Measurements from ENCODE around the gene CIT. TPM values are rescaled to one million over a fixed set of nuclear protein-coding genes. Genes with fewer than 3 reads are reported as not detected.

CIT gene
- total and polyA plus RNA-seq, 2 donors (not counting 1 experiment from before 2014, with no cell fraction given), result 6.8 to 25.4 TPM

GRCh38 chr12:119729871-119730270 is 147.2 kb downstream of the CIT start:
- Histone ChIP-seq H3K27ac (ENCODE audit: insufficient read depth, low read length) (no peak overlapping the region), H3K27me3 (ENCODE audit: control insufficient read depth, insufficient read depth, low read length) (no peaks in the 10 kb centered on the region), H3K79me2 (ENCODE audit: control insufficient read depth, insufficient read depth, low read length) (no peaks in the 10 kb centered on the region), H4K20me1 (ENCODE audit: control insufficient read depth, extremely low read depth, insufficient read depth, low read length) (no peaks in the 10 kb centered on the region), H3K4me2 (ENCODE audit: extremely low read depth, insufficient read depth, low read length) (no peak overlapping the region), H3K36me3 (ENCODE audit: control insufficient read depth, insufficient read depth, low read length) (peaks cover 2% of the 10 kb centered on the region), H3K9ac (ENCODE audit: insufficient read depth, low read length) (no peak overlapping the region), H3K9me3 (ENCODE audit: control insufficient read depth, insufficient read depth, low read depth, low read length) (no peaks in the 10 kb centered on the region), H2AFZ (ENCODE audit: low read length) (no peak overlapping the region), H3K4me3 (replicated peaks in 1 of 4; ENCODE audit: control extremely low read depth in 1 of 4, insufficient read depth in 1 of 4, low read depth in 3 of 4, low read length in 4 of 4) (no peak overlapping the region), H3K4me1 (ENCODE audit: control insufficient read depth, extremely low read depth, insufficient read depth, low read length) (no peaks in the 10 kb centered on the region)
- TF ChIP-seq CTCF (conservative IDR thresholded peaks at IDR 0.05 in 1 of 2, IDR thresholded peaks at IDR 0.05 in 1 of 2; ENCODE audit: low read depth in 1 of 2, low read length in 2 of 2) (no peak), EZH2 (IDR thresholded peaks at IDR 0.05; ENCODE audit: low read length, missing control alignments) (no peak)
- DNase-seq (ENCODE audit: low read depth in 2 of 2), result no peak

- peak in 1 of 2 donors; percentile 33 for DNase-seq (ENCODE audit: low read depth in 2 of 2)
- Histone ChIP-seq H3K4me2 (ENCODE audit: extremely low read depth, insufficient read depth, low read length) (no peak overlapping the region), H3K36me3 (ENCODE audit: control insufficient read depth, insufficient read depth, low read length) (no peaks in the 10 kb centered on the region), H3K9ac (ENCODE audit: insufficient read depth, low read length) (no peak overlapping the region), H3K79me2 (ENCODE audit: control insufficient read depth, insufficient read depth, low read length) (no peaks in the 10 kb centered on the region), H3K27ac (ENCODE audit: insufficient read depth, low read length) (no peak overlapping the region), H3K9me3 (ENCODE audit: control insufficient read depth, insufficient read depth, low read depth, low read length) (no peaks in the 10 kb centered on the region), H4K20me1 (ENCODE audit: control insufficient read depth, extremely low read depth, insufficient read depth, low read length) (no peaks in the 10 kb centered on the region), H3K27me3 (ENCODE audit: control insufficient read depth, insufficient read depth, low read length) (no peaks in the 10 kb centered on the region), H3K4me1 (ENCODE audit: control insufficient read depth, extremely low read depth, insufficient read depth, low read length) (no peaks in the 10 kb centered on the region), H2AFZ (ENCODE audit: low read length) (no peak overlapping the region), H3K4me3 (replicated peaks in 1 of 4; ENCODE audit: control extremely low read depth in 1 of 4, insufficient read depth in 1 of 4, low read depth in 3 of 4, low read length in 4 of 4) (no peak overlapping the region)
- no peak for TF ChIP-seq CTCF (conservative IDR thresholded peaks at IDR 0.05 in 1 of 2, IDR thresholded peaks at IDR 0.05 in 1 of 2; ENCODE audit: low read depth in 1 of 2, low read length in 2 of 2)
- no peak for TF ChIP-seq EZH2 (IDR thresholded peaks at IDR 0.05; ENCODE audit: low read length, missing control alignments)
These were observed 148.7 kb downstream of the CIT start for GRCh38 chr12:119728444-119728745.

GRCh38 chr12:119727600-119728443 is 149.3 kb downstream of the CIT start:
- Histone ChIP-seq H3K4me3 (replicated peaks in 1 of 4; ENCODE audit: control extremely low read depth in 1 of 4, insufficient read depth in 1 of 4, low read depth in 3 of 4, low read length in 4 of 4) (no peak overlapping the region), H3K4me2 (ENCODE audit: extremely low read depth, insufficient read depth, low read length) (no peak overlapping the region), H2AFZ (ENCODE audit: low read length) (no peak overlapping the region), H3K27ac (ENCODE audit: insufficient read depth, low read length) (no peak overlapping the region), H3K36me3 (ENCODE audit: control insufficient read depth, insufficient read depth, low read length) (no peaks in the 10 kb centered on the region), H3K9ac (ENCODE audit: insufficient read depth, low read length) (no peak overlapping the region), H3K27me3 (ENCODE audit: control insufficient read depth, insufficient read depth, low read length) (no peaks in the 10 kb centered on the region), H3K4me1 (ENCODE audit: control insufficient read depth, extremely low read depth, insufficient read depth, low read length) (no peaks in the 10 kb centered on the region), H3K79me2 (ENCODE audit: control insufficient read depth, insufficient read depth, low read length) (no peaks in the 10 kb centered on the region), H3K9me3 (ENCODE audit: control insufficient read depth, insufficient read depth, low read depth, low read length) (no peaks in the 10 kb centered on the region), H4K20me1 (ENCODE audit: control insufficient read depth, extremely low read depth, insufficient read depth, low read length) (no peaks in the 10 kb centered on the region)
- no peak for TF ChIP-seq EZH2 (IDR thresholded peaks at IDR 0.05; ENCODE audit: low read length, missing control alignments)
- TF ChIP-seq CTCF (conservative IDR thresholded peaks at IDR 0.05 in 1 of 2, IDR thresholded peaks at IDR 0.05 in 1 of 2; ENCODE audit: low read depth in 1 of 2, low read length in 2 of 2), result no peak
- no peak for DNase-seq (ENCODE audit: low read depth in 2 of 2)

Data from fibroblast of lung (primary cell).